ENCODE results near the gene HIPK1.

HIPK1 gene
- long read RNA-seq, partial matches to known transcripts = 13 of 35 reads
- long read RNA-seq, other reads (novel, unspliced or antisense) = 22 of 35 reads

DNA sequence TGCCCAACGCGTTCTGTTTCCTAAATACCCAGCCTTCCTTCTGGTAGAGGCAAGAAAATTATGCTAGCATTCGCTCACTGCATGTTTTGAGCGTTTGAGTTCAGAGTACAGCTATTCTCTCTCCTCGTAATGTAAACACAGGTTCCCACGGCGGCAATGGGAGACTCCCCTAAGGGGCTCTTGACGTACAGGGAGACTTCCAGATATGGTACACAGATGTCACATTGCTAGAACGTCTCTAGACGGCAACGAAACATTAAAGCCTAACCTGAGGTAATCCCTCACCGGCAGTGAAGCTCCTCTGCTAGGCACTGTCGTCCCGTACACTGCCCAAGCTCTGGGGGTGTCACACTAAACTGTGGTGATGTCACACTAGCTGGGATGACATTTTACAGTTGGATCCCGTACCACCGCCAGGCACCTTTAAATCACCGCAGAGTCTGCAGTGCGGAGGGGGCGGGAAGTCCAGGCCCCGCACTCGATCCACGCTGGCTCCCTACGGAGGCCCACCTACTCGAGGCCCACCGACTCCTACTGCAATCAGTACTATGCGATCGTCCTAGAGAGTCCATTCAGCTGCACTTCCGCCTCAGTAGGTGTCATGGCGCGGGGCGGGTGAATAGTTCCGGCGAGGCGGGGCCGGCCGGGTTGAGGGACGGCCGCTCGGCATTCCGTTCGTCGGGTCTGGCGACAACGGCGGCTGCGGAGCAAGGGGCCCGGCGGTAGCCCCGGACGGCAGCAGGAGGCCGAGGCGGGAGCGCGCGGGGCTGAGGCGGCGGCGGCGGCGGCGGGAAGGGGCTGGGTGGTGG lies at the start of gene HIPK1:
Gene HIPK1, plus strand, starts transcription at position 384 of the 809 bp plus-strand sequence.
- peak; percentile 66 to 92 for DNase-seq (ENCODE audit: low read depth in 1 of 2, low spot score in 1 of 2)
- peak within 1 kb of the TSS; percentile 99 for H3K27ac ChIP-seq (replicated peaks)
- peak within 1 kb of the TSS; percentile 77 for H3K4me3 ChIP-seq (replicated peaks; ENCODE audit: insufficient read depth, low read length)
- TF ChIP-seq REST (IDR thresholded peaks at IDR 0.05; ENCODE audit: insufficient replicate concordance, low read depth) = peak; percentile 23
- TF ChIP-seq, protein P1, sequence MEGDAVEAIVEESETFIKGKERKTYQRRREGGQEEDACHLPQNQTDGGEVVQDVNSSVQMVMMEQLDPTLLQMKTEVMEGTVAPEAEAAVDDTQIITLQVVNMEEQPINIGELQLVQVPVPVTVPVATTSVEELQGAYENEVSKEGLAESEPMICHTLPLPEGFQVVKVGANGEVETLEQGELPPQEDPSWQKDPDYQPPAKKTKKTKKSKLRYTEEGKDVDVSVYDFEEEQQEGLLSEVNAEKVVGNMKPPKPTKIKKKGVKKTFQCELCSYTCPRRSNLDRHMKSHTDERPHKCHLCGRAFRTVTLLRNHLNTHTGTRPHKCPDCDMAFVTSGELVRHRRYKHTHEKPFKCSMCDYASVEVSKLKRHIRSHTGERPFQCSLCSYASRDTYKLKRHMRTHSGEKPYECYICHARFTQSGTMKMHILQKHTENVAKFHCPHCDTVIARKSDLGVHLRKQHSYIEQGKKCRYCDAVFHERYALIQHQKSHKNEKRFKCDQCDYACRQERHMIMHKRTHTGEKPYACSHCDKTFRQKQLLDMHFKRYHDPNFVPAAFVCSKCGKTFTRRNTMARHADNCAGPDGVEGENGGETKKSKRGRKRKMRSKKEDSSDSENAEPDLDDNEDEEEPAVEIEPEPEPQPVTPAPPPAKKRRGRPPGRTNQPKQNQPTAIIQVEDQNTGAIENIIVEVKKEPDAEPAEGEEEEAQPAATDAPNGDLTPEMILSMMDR (IDR thresholded peaks at IDR 0.05; ENCODE audit: insufficient read depth, low read length) = no peak
- TF ChIP-seq GABPA (IDR thresholded peaks at IDR 0.05; ENCODE audit: low read depth) = peak; percentile 66
- TF ChIP-seq POLR2AphosphoS5 (IDR thresholded peaks at IDR 0.05; ENCODE audit: low read depth) = peak; percentile 83
- peak; percentile 69; the same call in 1 of the 2 replicates for TF ChIP-seq SPI1 (IDR thresholded peaks at IDR 0.05; ENCODE audit: borderline replicate concordance, low read depth)
- H3K27me3 ChIP-seq (ENCODE audit: insufficient read depth, poor library complexity, severe bottlenecking) = no peaks in the 10 kb centered on the region

DNA sequence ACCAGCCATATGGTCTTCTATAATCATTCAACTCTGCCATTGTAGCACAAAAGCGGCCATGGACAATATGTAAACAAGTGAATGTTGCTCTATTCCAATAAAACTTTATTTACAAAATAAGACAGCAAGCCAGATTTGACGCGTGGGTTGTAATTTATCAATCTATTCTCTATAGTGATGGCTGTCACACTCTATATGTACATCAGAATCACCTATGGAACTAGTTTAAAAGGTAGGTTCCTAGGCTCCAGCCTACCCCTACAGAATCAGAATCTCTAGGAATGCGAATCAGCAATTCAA lies 49.4 kb upstream of the HIPK1 start:
- DNase-seq (ENCODE audit: low read depth in 1 of 2, low spot score in 1 of 2) = no peak

More for the DNA sequence above, 49.4 kb upstream of the HIPK1 start:
- no peak for TF ChIP-seq GABPA (IDR thresholded peaks at IDR 0.05; ENCODE audit: low read depth)
- TF ChIP-seq REST (IDR thresholded peaks at IDR 0.05; ENCODE audit: insufficient replicate concordance, low read depth) = no peak
- no peak for TF ChIP-seq POLR2AphosphoS5 (IDR thresholded peaks at IDR 0.05; ENCODE audit: low read depth)
- TF ChIP-seq, protein P1 (IDR thresholded peaks at IDR 0.05; ENCODE audit: insufficient read depth, low read length) = no peak
- TF ChIP-seq SPI1 (IDR thresholded peaks at IDR 0.05; ENCODE audit: borderline replicate concordance, low read depth) = no peak
- Histone ChIP-seq H3K4me3 (replicated peaks; ENCODE audit: insufficient read depth, low read length) (no peak overlapping the region), H3K27ac (replicated peaks) (no peak overlapping the region), H3K27me3 (ENCODE audit: insufficient read depth, poor library complexity, severe bottlenecking) (no peaks in the 10 kb centered on the region)

Data from HL-60 (cell line).